GM12878 (cell line): ENCODE data around the gene UFC1. TPM values are rescaled to one million over a fixed set of nuclear protein-coding genes. Genes with fewer than 3 reads are reported as not detected.

Experiments used
- ATAC-seq: fragments of 200-7000 bp; cut with Tn5 transposase; 3 replicates; pipeline ENCODE4 v1.9.1; 2020; ENCODE audit warnings: mild to moderate bottlenecking, moderate library complexity
- BruUV-seq: library from RNA; stranded (reverse); fragments of 400-500 nt; replicated peaks from 2 replicates; lab custom pipeline; 2021; lab: Mats Ljungman, UMichigan
- CTCF ChIA-PET: fragments of 300-600 bp; sonication (Branson Sonifier 250); formaldehyde crosslinking; extraction: SDS; loops from one replicate; lab custom pipeline; 2021; ENCODE audit warnings: inconsistent platforms; lab: Yijun Ruan, JAX
- POLR2A ChIA-PET: fragments of 350-600 bp; formaldehyde crosslinking; extraction: SDS; loops from one replicate; lab custom pipeline; 2021; ENCODE audit warnings: inconsistent platforms; lab: Charles Lee
- RAD21 ChIA-PET: fragments of 300-600 bp; sonication (Branson Sonifier 250); formaldehyde crosslinking; loops from one replicate; lab custom pipeline; 2023; ENCODE audit warnings: antibody characterized with exemption; ENCODE audit not compliant: unreplicated experiment; lab: Charles Lee
- SMC1A ChIA-PET: fragments of 300-600 bp; sonication (Branson Sonifier 250); formaldehyde crosslinking; loops from one replicate; lab custom pipeline; 2023; ENCODE audit not compliant: unreplicated experiment, uncharacterized antibody; lab: Charles Lee
- DNase-seq: peaks from one replicate; pipeline ENCODE4 v3.0.0-alpha.2; 2011; ENCODE audit warnings: low read depth, low spot score
- FAIRE-seq: peaks from 3 replicates; lab custom pipeline; 2011; peaks lifted over from hg19 to GRCh38; lab: Jason Lieb, UNC
- H2AFZ ChIP-seq: 2 replicates; pipeline ENCODE4 v1.6.0; 2011; ENCODE audit warnings: low read depth, low read length, control low read depth; ENCODE audit not compliant: control insufficient read depth
- H3K27ac ChIP-seq: 2 replicates; pipeline ENCODE4 v1.5.1; 2011; ENCODE audit warnings: control low read depth; ENCODE audit not compliant: control insufficient read depth, insufficient read depth
- H3K27me3 ChIP-seq, 2 experiments: replicated peaks in 1 of 2; 2 replicates each; pipeline versions ENCODE4 v1.6.0 to v1.6.1; 2011; ENCODE audit warnings: low read length in 1 of 2; ENCODE audit not compliant: control insufficient read depth in 2 of 2, insufficient read depth in 2 of 2
- H3K36me3 ChIP-seq, 2 experiments: 2 replicates each; pipeline ENCODE4 v1.5.1; 2011; ENCODE audit warnings: low read length in 1 of 2; ENCODE audit not compliant: control insufficient read depth in 2 of 2, insufficient read depth in 2 of 2
- H3K4me1 ChIP-seq: 2 replicates; pipeline ENCODE4 v1.6.1; 2011; ENCODE audit warnings: mild to moderate bottlenecking, low read length, moderate library complexity, mixed read lengths; ENCODE audit not compliant: control insufficient read depth, insufficient read depth
- H3K4me2 ChIP-seq: 2 replicates; pipeline ENCODE4 v1.6.0; 2011; ENCODE audit warnings: control low read depth; ENCODE audit not compliant: control insufficient read depth, insufficient read depth
- H3K4me3 ChIP-seq: fragments of 200-600 bp; sonication (generic); 2 replicates; pipeline ENCODE4 v1.5.1; 2016
- H3K79me2 ChIP-seq: 2 replicates; pipeline ENCODE4 v1.6.0; 2011; ENCODE audit warnings: low read length; ENCODE audit not compliant: control insufficient read depth, insufficient read depth
- H3K9ac ChIP-seq: 2 replicates; pipeline ENCODE4 v1.8.0; 2011; ENCODE audit warnings: low read length, control low read depth, mixed read lengths; ENCODE audit not compliant: control insufficient read depth, insufficient read depth
- H3K9me3 ChIP-seq: replicated peaks from 3 replicates; pipeline ENCODE4 v1.5.1; 2011; ENCODE audit warnings: mild to moderate bottlenecking, low read length; ENCODE audit not compliant: control insufficient read depth, insufficient read depth
- H4K20me1 ChIP-seq: 2 replicates; pipeline ENCODE4 v1.6.0; 2011; ENCODE audit not compliant: control insufficient read depth, insufficient read depth
- DPF2 ChIP-seq: fragments of 450-650 bp; IDR thresholded peaks from 2 replicates; pipeline ENCODE4 v1.6.1; 2017; ENCODE audit warnings: mild to moderate bottlenecking
- EZH2 ChIP-seq: IDR thresholded peaks from 2 replicates; pipeline ENCODE4 v1.6.1; 2012; ENCODE audit warnings: low read depth, mild to moderate bottlenecking, control low read depth, inconsistent platforms, low read length, borderline replicate concordance; ENCODE audit not compliant: control insufficient read depth
- HCFC1 ChIP-seq: fragments of 150-350 bp; IDR thresholded peaks from 2 replicates; pipeline ENCODE4 v1.6.1; 2014; ENCODE audit warnings: low read length
- MEF2B ChIP-seq: fragments of 450-650 bp; IDR thresholded peaks from 2 replicates; pipeline ENCODE4 v1.6.1; 2018; ENCODE audit warnings: mild to moderate bottlenecking, moderate library complexity; ENCODE audit not compliant: partially characterized antibody, poor library complexity, severe bottlenecking
- NBN ChIP-seq: fragments of 450-650 bp; IDR thresholded peaks from 2 replicates; pipeline ENCODE4 v1.6.1; 2016
- NR2C1 ChIP-seq: fragments of 450-650 bp; IDR thresholded peaks from 2 replicates; pipeline ENCODE4 v1.6.1; 2017; ENCODE audit warnings: antibody characterized with exemption, mild to moderate bottlenecking, moderate library complexity
- POLR2A ChIP-seq: IDR thresholded peaks from 2 replicates; pipeline ENCODE4 v1.6.1; 2011; ENCODE audit warnings: low read depth, mild to moderate bottlenecking, low read length
- RB1 ChIP-seq: fragments of 450-650 bp; formaldehyde crosslinking; IDR thresholded peaks from 2 replicates; pipeline ENCODE4 v1.6.1; 2017; ENCODE audit warnings: mild to moderate bottlenecking, borderline replicate concordance
- RELA ChIP-seq: fragments of 450-650 bp; IDR thresholded peaks from 2 replicates; pipeline ENCODE4 v1.8.0; 2014; ENCODE audit warnings: borderline replicate concordance; ENCODE audit not compliant: partially characterized antibody
- SIN3A ChIP-seq: IDR thresholded peaks from 2 replicates; pipeline ENCODE4 v1.6.1; 2012; ENCODE audit warnings: low read depth, low read length, improper control_type of control experiment
- SMAD5 ChIP-seq: IDR thresholded peaks from 2 replicates; pipeline ENCODE4 v1.6.1; 2016; ENCODE audit warnings: antibody characterized with exemption, low read depth
- SREBF1 ChIP-seq: IDR thresholded peaks from 2 replicates; pipeline ENCODE4 v1.6.1; 2012; ENCODE audit warnings: mild to moderate bottlenecking, low read length
- STAT1 ChIP-seq: fragments of 450-650 bp; conservative IDR thresholded peaks from 2 replicates; pipeline ENCODE4 v1.6.1; 2014; ENCODE audit warnings: antibody characterized with exemption, mild to moderate bottlenecking
- SUZ12 ChIP-seq: fragments of 200-600 bp; sonication (generic); IDR thresholded peaks from one replicate; pipeline ENCODE4 v1.6.1; 2018; ENCODE audit warnings: antibody characterized with exemption, mild to moderate bottlenecking; ENCODE audit not compliant: unreplicated experiment
- ZBED1 ChIP-seq: IDR thresholded peaks from 2 replicates; pipeline ENCODE4 v1.6.1; 2016; ENCODE audit warnings: borderline replicate concordance
- WGBS: methylation state at CpG from one replicate; pipeline ENCODE4 v1.1.6; 2016; ENCODE audit warnings: low lambda C conversion rate; ENCODE audit not compliant: insufficient replicate concordance, insufficient coverage; ENCODE audit errors: missing lambda C conversion rate; 5-methylcytosine and 5-hydroxymethylcytosine counted together
- in situ Hi-C: fragments of 300-500 bp; cut with MboI; formaldehyde crosslinking; loops from 9 replicates; pipeline ENCODE4 v1.14.3; 2018; ENCODE audit warnings: mixed read lengths
- intact Hi-C: fragments of 100-400 bp; cut with micrococcal nuclease; formaldehyde crosslinking; loops from one replicate; pipeline ENCODE4 v1.14.2; 2022; ENCODE audit not compliant: unreplicated experiment
- polyA plus RNA-seq, 11 experiments: library from polyadenylated mRNA; depleted of rRNA in 4 of 11; unstranded in 6 of 11; stranded (reverse) in 5 of 11; fragments of >200 nt; fragmentation: Nextera tagmentation in 4 of 11; fragmentation: Illumina TruSeq in 1 of 11; extraction: Ambion mirVana in 4 of 11; extraction: Trizol in 1 of 11; gene quantifications; 1 replicate in 1 of 11; 2 replicates in 10 of 11; pipeline versions ENCODE4 v1.2.1 to v1.2.3, GENCODE V29; 2011 to 2016; ENCODE audit warnings: inconsistent platforms in 2 of 11, missing spikeins in 2 of 11, low read depth in 1 of 11
- total RNA-seq, 4 experiments: library from RNA; depleted of rRNA in 3 of 4; stranded (reverse); fragments of >200 nt in 3 of 4; fragmentation: Illumina TruSeq in 1 of 4; extraction: Trizol in 1 of 4; gene quantifications; 2 replicates each; pipeline versions ENCODE4 v1.2.1 to v1.2.3, GENCODE V29; 2013 to 2021
- TF ChIP-seq, protein P1 (sequence below): IDR thresholded peaks from 2 replicates; pipeline ENCODE4 v1.6.1; 2012; ENCODE audit warnings: mild to moderate bottlenecking, low read depth, low read length
- TF ChIP-seq, protein P2 (sequence below): IDR thresholded peaks from 2 replicates; pipeline ENCODE4 v1.6.1; 2011; ENCODE audit warnings: low read depth, low read length, improper control_type of control experiment, borderline replicate concordance

Gene UFC1
- total and polyA plus RNA-seq, 10 of the 15 experiments (the other 5 are each of a cell fraction or from before 2014, with no cell fraction given): 95.9 to 239 (median 151) TPM

DNA sequence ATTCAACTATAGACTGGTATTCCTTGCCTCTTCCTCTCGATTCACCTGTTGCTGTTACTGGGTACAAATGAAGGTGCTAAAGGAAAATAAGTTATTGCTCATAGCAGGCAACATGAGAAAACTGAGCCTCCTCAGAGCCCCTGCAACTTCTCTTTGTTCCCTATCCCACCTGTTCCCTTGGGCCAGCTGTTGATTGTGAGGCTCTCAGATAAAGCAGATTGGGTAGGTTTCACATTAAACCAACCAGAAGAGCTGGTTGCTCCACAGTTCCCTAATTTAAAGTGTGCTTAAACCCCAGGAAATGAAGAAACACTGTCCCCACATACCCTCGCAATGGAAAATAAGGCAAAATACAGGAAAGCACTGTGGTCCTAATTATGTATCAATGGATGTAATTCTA is 26.1 kb upstream of the UFC1 start (continued):
- TF ChIP-seq SUZ12 (no peak), HCFC1 (no peak), STAT1 (no peak), SREBF1 (no peak), NBN (no peak), RELA (no peak)

DNA sequence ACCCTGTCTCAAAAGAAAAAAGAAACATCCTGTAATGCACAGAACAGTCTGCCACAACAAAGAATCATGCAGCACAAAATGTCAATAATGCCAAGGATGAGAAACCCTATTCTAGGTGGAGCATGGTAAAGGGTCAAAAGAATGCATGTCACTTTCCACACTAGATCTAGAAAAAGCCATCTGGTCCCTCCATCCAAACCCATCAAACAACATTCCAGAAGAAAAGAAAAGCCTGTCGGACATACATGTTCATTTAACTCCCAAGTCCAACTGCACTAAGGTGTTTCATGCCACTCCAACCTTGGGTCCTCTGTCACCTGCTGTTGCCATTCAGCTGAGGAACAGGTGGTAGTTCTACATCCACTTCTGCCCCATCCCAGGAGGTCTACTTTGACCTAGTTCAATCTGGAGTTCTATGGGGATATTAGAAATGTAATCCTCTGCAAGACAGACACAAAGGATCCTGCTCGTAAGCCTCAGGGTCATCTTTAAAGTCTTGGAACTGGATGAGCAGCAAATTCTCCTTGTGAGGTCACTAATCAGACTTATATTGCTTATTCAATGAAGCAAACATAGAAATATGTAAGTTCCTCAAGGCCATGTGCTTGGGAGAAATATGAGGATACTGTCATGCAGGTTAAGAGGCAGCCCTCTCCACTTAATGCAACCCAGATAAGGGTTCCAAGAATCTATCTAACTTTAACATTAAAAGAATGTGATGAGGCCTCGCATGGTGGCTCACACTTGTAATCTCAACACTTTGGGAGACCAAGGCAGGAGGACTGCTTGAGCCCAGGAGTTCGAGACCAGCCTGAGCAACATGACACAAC is 25.0 kb upstream of the UFC1 start:
- Histone ChIP-seq H3K79me2 (peaks cover 41% of the 10 kb centered on the region), H3K27ac (no peak overlapping the region), H3K4me2 (no peak overlapping the region), H2AFZ (no peak overlapping the region), H3K4me1 (peaks cover 3% of the 10 kb centered on the region), H3K4me3 (no peak overlapping the region), H3K36me3 (peaks cover 5 to 20% of the 10 kb centered on the region in 2 experiments)
- ChIA-PET RAD21 (interaction anchor here (1.2 kb wide), 1 partner anchor 12 kb away, joined by 4 read pairs; no protein-coding TSS in a partner anchor), POLR2A (interaction anchor here (1.1 kb wide), 2 partner anchors 10 to 108 kb away, joined by 3 to 4 read pairs; partner anchors contain the start of gene F11R), CTCF (interaction anchor here (0.7 to 2.1 kb wide), 6 partner anchors 9 to 1547 kb away, joined by 3 to 12 read pairs (median 4); partner anchors contain the start of genes ARHGAP30, KLHDC9 and PPOX)
- in situ Hi-C loops: no loop called here
- 97% methylated on average over 4 of the region's 4 CpGs for WGBS
- no peak for FAIRE-seq
- intact Hi-C loops: no loop called here
- no peak for TF ChIP-seq SIN3A
- TF ChIP-seq, protein P1, sequence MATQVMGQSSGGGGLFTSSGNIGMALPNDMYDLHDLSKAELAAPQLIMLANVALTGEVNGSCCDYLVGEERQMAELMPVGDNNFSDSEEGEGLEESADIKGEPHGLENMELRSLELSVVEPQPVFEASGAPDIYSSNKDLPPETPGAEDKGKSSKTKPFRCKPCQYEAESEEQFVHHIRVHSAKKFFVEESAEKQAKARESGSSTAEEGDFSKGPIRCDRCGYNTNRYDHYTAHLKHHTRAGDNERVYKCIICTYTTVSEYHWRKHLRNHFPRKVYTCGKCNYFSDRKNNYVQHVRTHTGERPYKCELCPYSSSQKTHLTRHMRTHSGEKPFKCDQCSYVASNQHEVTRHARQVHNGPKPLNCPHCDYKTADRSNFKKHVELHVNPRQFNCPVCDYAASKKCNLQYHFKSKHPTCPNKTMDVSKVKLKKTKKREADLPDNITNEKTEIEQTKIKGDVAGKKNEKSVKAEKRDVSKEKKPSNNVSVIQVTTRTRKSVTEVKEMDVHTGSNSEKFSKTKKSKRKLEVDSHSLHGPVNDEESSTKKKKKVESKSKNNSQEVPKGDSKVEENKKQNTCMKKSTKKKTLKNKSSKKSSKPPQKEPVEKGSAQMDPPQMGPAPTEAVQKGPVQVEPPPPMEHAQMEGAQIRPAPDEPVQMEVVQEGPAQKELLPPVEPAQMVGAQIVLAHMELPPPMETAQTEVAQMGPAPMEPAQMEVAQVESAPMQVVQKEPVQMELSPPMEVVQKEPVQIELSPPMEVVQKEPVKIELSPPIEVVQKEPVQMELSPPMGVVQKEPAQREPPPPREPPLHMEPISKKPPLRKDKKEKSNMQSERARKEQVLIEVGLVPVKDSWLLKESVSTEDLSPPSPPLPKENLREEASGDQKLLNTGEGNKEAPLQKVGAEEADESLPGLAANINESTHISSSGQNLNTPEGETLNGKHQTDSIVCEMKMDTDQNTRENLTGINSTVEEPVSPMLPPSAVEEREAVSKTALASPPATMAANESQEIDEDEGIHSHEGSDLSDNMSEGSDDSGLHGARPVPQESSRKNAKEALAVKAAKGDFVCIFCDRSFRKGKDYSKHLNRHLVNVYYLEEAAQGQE: no peak
- no peak for TF ChIP-seq MEF2B
- TF ChIP-seq SMAD5: no peak
- no peak for TF ChIP-seq EZH2
- TF ChIP-seq ZBED1: no peak
- no peak for TF ChIP-seq NR2C1
- no peak for TF ChIP-seq POLR2A
- TF ChIP-seq DPF2: no peak
- no peak for TF ChIP-seq RB1
- TF ChIP-seq, protein P2, sequence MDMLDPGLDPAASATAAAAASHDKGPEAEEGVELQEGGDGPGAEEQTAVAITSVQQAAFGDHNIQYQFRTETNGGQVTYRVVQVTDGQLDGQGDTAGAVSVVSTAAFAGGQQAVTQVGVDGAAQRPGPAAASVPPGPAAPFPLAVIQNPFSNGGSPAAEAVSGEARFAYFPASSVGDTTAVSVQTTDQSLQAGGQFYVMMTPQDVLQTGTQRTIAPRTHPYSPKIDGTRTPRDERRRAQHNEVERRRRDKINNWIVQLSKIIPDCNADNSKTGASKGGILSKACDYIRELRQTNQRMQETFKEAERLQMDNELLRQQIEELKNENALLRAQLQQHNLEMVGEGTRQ: no peak
- TF ChIP-seq, all 136 proteins: peak for 0
- no peak overlapping the region for H3K9ac ChIP-seq
- no peak for ATAC-seq
- H3K27me3 ChIP-seq: no peaks in the 10 kb centered on the region
- DNase-seq: no peak
- SMC1A ChIA-PET: interaction anchor here (0.6 to 1.5 kb wide), 6 partner anchors 9 to 388 kb away, joined by 3 to 4 read pairs (median 3); partner anchors contain the start of genes NIT1 and PFDN2
- H4K20me1 ChIP-seq: no peaks in the 10 kb centered on the region; the same call in 1 of the 2 replicates
- no TSS peak for BruUV-seq
- H3K9me3 ChIP-seq: no peaks in the 10 kb centered on the region
